Neural cell (in vitro differentiated cells): ENCODE measurements around the gene SMIM1.

ENCODE experiments used
- CTCF ChIP-seq: fragments of 450-650 bp; IDR thresholded peaks from 2 replicates; pipeline ENCODE4 v1.5.1; 2014; ENCODE audit warnings: antibody characterized with exemption, mild to moderate bottlenecking, moderate library complexity; ENCODE audit not compliant: poor library complexity, severe bottlenecking
- EP300 ChIP-seq: fragments of 450-650 bp; conservative IDR thresholded peaks from 2 replicates; pipeline ENCODE4 v1.6.1; 2014; ENCODE audit warnings: antibody characterized with exemption, mild to moderate bottlenecking, moderate library complexity; ENCODE audit not compliant: poor library complexity, severe bottlenecking
- EZH2 ChIP-seq: fragments of 200-600, 300-800 bp; shearing (Covaris generic), sonication (generic); IDR thresholded peaks from 2 replicates; pipeline ENCODE4 v1.6.1; 2014; ENCODE audit warnings: antibody characterized with exemption, low read length, borderline replicate concordance, mild to moderate bottlenecking; ENCODE audit not compliant: insufficient read depth, poor library complexity, severe bottlenecking
- POLR2AphosphoS5 ChIP-seq: IDR thresholded peaks from 2 replicates; pipeline ENCODE4 v1.6.1; 2012
- RAD21 ChIP-seq: fragments of 450-650 bp; conservative IDR thresholded peaks from 2 replicates; pipeline ENCODE4 v1.6.1; 2014; ENCODE audit warnings: antibody characterized with exemption, mild to moderate bottlenecking, moderate library complexity
- SMC3 ChIP-seq: fragments of 450-650 bp; conservative IDR thresholded peaks from 2 replicates; pipeline ENCODE4 v1.6.1; 2014; ENCODE audit warnings: antibody characterized with exemption, mild to moderate bottlenecking, moderate library complexity; ENCODE audit not compliant: poor library complexity
- TAF1 ChIP-seq: IDR thresholded peaks from 2 replicates; pipeline ENCODE4 v1.6.1; 2012; ENCODE audit warnings: low read depth

- no peak for TF ChIP-seq CTCF
- TF ChIP-seq POLR2AphosphoS5: no peak
- TF ChIP-seq SMC3: no peak
- no peak for TF ChIP-seq EZH2
- TF ChIP-seq EP300: no peak
- TF ChIP-seq TAF1: no peak
- TF ChIP-seq RAD21: no peak
Measured at GRCh38 chr1:3795453-3796214, 23.1 kb downstream of the SMIM1 start.
